NCI-H187 (cell line): ENCODE measurements around the gene VKORC1.

Source experiments
- DNase-seq, 2 experiments: peaks; one replicate each; lab custom pipeline; 2025; lab: John Stamatoyannopoulos, UW

The VKORC1 gene

GRCh38 chr16:31063495-31063842, 31.1 kb downstream of the VKORC1 start:
- DNase-seq = no peak

GRCh38 chr16:31061813-31062440, 32.7 kb downstream of the VKORC1 start:
- DNase-seq = no peak

- DNase-seq = no peak
Measured at GRCh38 chr16:31061126-31061812, 33.3 kb downstream of the VKORC1 start.

- no peak for DNase-seq
Measured at GRCh38 chr16:31055613-31056012, 39.0 kb downstream of the VKORC1 start.

- DNase-seq = no peak
Measured at GRCh38 chr16:31052114-31052513, 42.5 kb downstream of the VKORC1 start.

- no peak for DNase-seq
Measured at GRCh38 chr16:31050280-31051030, 44.1 kb downstream of the VKORC1 start.

GRCh38 chr16:31043898-31044481, 50.6 kb downstream of the VKORC1 start:
- no peak for DNase-seq

GRCh38 chr16:31043352-31043751, 51.2 kb downstream of the VKORC1 start:
- no peak for DNase-seq

GRCh38 chr16:31042866-31043265, 51.7 kb downstream of the VKORC1 start:
- no peak for DNase-seq
